Stimulated activated CD4-positive, alpha-beta T cell treated with anti-CD3 and anti-CD28 coated beads, Interleukin-4, amount 100 ng/mL, for 1 hour (primary cell): ENCODE data around the gene STX5.
"Not testable (repeated sequence)": the region's sequence is repeated elsewhere in the genome, so short reads cannot be mapped to it uniquely, and the experiment has no call there.

Source experiments
- DNase-seq: peaks from one replicate; pipeline ENCODE4 v3.0.0-alpha.2; 2020

STX5 gene

GRCh38 chr11:62831520-62832335 lies at the start of gene STX5:
TSS of gene STX5 (minus strand) at chr11:62832051. CDS start at chr11:62831243, 808 bp downstream.
- DNase-seq = peak; percentile 100

GRCh38 chr11:62880803-62881578 lies 49.1 kb upstream of the STX5 start, which contains the start of gene SLC3A2:
TSS of gene SLC3A2 (plus strand) at chr11:62880896. CDS start at chr11:62881024, 128 bp downstream.
- DNase-seq = peak; percentile 85

- DNase-seq = no peak
These were observed 48.5 kb upstream of the STX5 start for GRCh38 chr11:62880231-62880802.

- no peak for DNase-seq
These were observed 47.6 kb upstream of the STX5 start for GRCh38 chr11:62879235-62879978.

GRCh38 chr11:62876712-62877111 lies 44.9 kb upstream of the STX5 start:
- no peak for DNase-seq

GRCh38 chr11:62875698-62876478 lies 44.0 kb upstream of the STX5 start:
- DNase-seq = no peak

- DNase-seq = no peak
These were observed 43.0 kb upstream of the STX5 start for GRCh38 chr11:62874851-62875250.

GRCh38 chr11:62865635-62866034 lies 33.8 kb upstream of the STX5 start:
- DNase-seq = no peak

- DNase-seq = no peak
These were observed 32.0 kb upstream of the STX5 start for GRCh38 chr11:62863687-62864335.

- DNase-seq = not testable (repeated sequence)
These were observed 29.8 kb upstream of the STX5 start for GRCh38 chr11:62861564-62862192.

GRCh38 chr11:62860835-62861563 lies 29.1 kb upstream of the STX5 start:
- no peak for DNase-seq

GRCh38 chr11:62859281-62859703 lies 27.4 kb upstream of the STX5 start:
- not testable (repeated sequence) for DNase-seq

- DNase-seq = no peak
These were observed 26.4 kb upstream of the STX5 start for GRCh38 chr11:62858201-62858600.

GRCh38 chr11:62857541-62857982 lies 25.7 kb upstream of the STX5 start:
- no peak for DNase-seq

GRCh38 chr11:62856333-62856895 lies 24.6 kb upstream of the STX5 start:
- DNase-seq = no peak

- DNase-seq = peak; percentile 96
These were observed 23.9 kb upstream of the STX5 start for GRCh38 chr11:62855571-62856332.

- DNase-seq = no peak
These were observed 23.1 kb upstream of the STX5 start for GRCh38 chr11:62854825-62855570.
